OCI-LY1 (cell line): ENCODE measurements around the gene TPR.

ENCODE experiments used
- H2AFZ ChIP-seq: fragments of 200-600 bp; sonication (generic), shearing (Covaris generic); 2 replicates; pipeline ENCODE4 v1.6.0; 2014; ENCODE audit warnings: antibody characterized with exemption, mild to moderate bottlenecking, low read length
- H3F3A ChIP-seq: fragments of 200-600 bp; sonication (generic), shearing (Covaris generic); 2 replicates; pipeline ENCODE4 v1.6.0; 2014; ENCODE audit warnings: mild to moderate bottlenecking, antibody characterized with exemption, low read length, moderate library complexity; ENCODE audit not compliant: insufficient read depth
- H3K27ac ChIP-seq: fragments of 200-600 bp; sonication (generic); 2 replicates; pipeline ENCODE4 v1.5.1; 2014; ENCODE audit warnings: low read length, mixed run types, mild to moderate bottlenecking, low read depth; ENCODE audit not compliant: poor library complexity, severe bottlenecking
- H3K27me3 ChIP-seq: fragments of 200-600 bp; sonication (generic); 2 replicates; pipeline ENCODE4 v1.6.0; 2014; ENCODE audit warnings: antibody characterized with exemption, mild to moderate bottlenecking, low read length, moderate library complexity; ENCODE audit not compliant: insufficient read depth
- H3K36me3 ChIP-seq: fragments of 200-600 bp; sonication (generic); 2 replicates; pipeline ENCODE4 v1.6.1; 2014; ENCODE audit warnings: mild to moderate bottlenecking, antibody characterized with exemption, low read length, moderate library complexity, mixed read lengths; ENCODE audit not compliant: insufficient read depth
- H3K4me1 ChIP-seq: fragments of 200-600 bp; sonication (generic); 2 replicates; pipeline ENCODE4 v1.5.1; 2014; ENCODE audit warnings: mild to moderate bottlenecking, low read length, moderate library complexity; ENCODE audit not compliant: insufficient read depth, severe bottlenecking
- H3K4me2 ChIP-seq: fragments of 200-600 bp; sonication (generic), shearing (Covaris generic); 2 replicates; pipeline ENCODE4 v1.6.1; 2014; ENCODE audit warnings: low read length
- H3K4me3 ChIP-seq: fragments of 200-600 bp; sonication (generic); 2 replicates; pipeline ENCODE4 v1.5.1; 2014; ENCODE audit warnings: low read length, low read depth, mild to moderate bottlenecking, mixed read lengths; ENCODE audit not compliant: poor library complexity, severe bottlenecking
- H3K79me2 ChIP-seq: fragments of 200-600 bp; shearing (Covaris generic); 2 replicates; pipeline ENCODE4 v1.6.1; 2016; ENCODE audit warnings: mixed run types, low read length, mixed read lengths; ENCODE audit not compliant: insufficient read depth
- H3K9ac ChIP-seq: fragments of 200-600 bp; sonication (generic), shearing (Covaris generic); 2 replicates; pipeline ENCODE4 v1.6.1; 2014; ENCODE audit warnings: mild to moderate bottlenecking, low read length, mixed read lengths
- H3K9me2 ChIP-seq: fragments of 200-600 bp; sonication (generic), shearing (Covaris generic); 2 replicates; pipeline ENCODE4 v1.6.1; 2014; ENCODE audit warnings: low read depth, mild to moderate bottlenecking, low read length, mixed read lengths
- H3K9me3 ChIP-seq: fragments of 200-600 bp; shearing (Covaris generic); 2 replicates; pipeline ENCODE4 v1.6.1; 2014; ENCODE audit warnings: low read length, mixed read lengths
- H4K20me1 ChIP-seq: fragments of 200-600 bp; sonication (generic), shearing (Covaris generic); 2 replicates; pipeline ENCODE4 v1.6.0; 2016; ENCODE audit warnings: mild to moderate bottlenecking, low read length; ENCODE audit not compliant: insufficient read depth
- CTCF ChIP-seq: fragments of 200-600 bp; sonication (generic), shearing (Covaris generic); IDR thresholded peaks from 2 replicates; pipeline ENCODE4 v1.5.1; 2017; ENCODE audit warnings: mild to moderate bottlenecking, antibody characterized with exemption, low read length, moderate library complexity, mixed read lengths
- EZH2 ChIP-seq: fragments of 200-600 bp; sonication (generic), shearing (Covaris generic); IDR thresholded peaks from 2 replicates; pipeline ENCODE4 v1.8.0; 2017; ENCODE audit warnings: borderline replicate concordance, mixed run types, mild to moderate bottlenecking, antibody characterized with exemption, low read length, moderate library complexity, mixed read lengths

The TPR gene

GRCh38 chr1:186326009-186326408 is 49.0 kb downstream of the TPR start:
- H3K79me2 ChIP-seq: no peaks in the 10 kb centered on the region
- no peak for TF ChIP-seq EZH2
- H3K4me1 ChIP-seq: no peaks in the 10 kb centered on the region
- peaks cover 76% of the 10 kb centered on the region for H3K36me3 ChIP-seq
- H3K9me2 ChIP-seq: no peaks in the 10 kb centered on the region
- H3K4me2 ChIP-seq: no peak overlapping the region
- no peak overlapping the region for H3K9ac ChIP-seq
- H2AFZ ChIP-seq: no peak overlapping the region
- H3K9me3 ChIP-seq: no peaks in the 10 kb centered on the region
- H3K27me3 ChIP-seq: no peaks in the 10 kb centered on the region
- no peaks in the 10 kb centered on the region for H4K20me1 ChIP-seq
- H3K4me3 ChIP-seq: no peak overlapping the region
- no peaks in the 10 kb centered on the region for H3F3A ChIP-seq
- no peak overlapping the region for H3K27ac ChIP-seq

DNA sequence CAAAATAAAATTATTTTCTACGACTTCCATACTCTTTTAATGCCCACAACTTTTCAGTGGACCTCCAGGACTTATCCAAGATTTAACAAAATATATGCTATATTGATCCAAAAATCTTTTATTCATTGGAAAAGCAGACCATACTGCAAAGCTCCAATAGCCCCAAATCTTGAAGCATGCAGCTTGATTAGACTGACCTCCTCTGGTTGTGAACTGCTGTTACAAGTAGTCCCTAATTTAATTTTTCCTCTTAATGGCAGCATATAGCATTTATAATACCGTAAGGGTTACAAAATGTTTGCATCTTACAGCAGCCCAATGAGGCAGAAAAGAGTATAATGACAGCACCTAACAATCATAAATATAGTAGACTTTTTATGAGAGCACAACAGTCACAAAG is 49.8 kb downstream of the TPR start:
- no peaks in the 10 kb centered on the region for H3K79me2 ChIP-seq
- no peaks in the 10 kb centered on the region for H3K9me3 ChIP-seq
- H3K27ac ChIP-seq: no peak overlapping the region
- no peaks in the 10 kb centered on the region for H3F3A ChIP-seq
- H4K20me1 ChIP-seq: no peaks in the 10 kb centered on the region
- TF ChIP-seq EZH2: no peak
- peak; percentile 37; the same call in 1 of the 2 replicates for TF ChIP-seq CTCF
- no peaks in the 10 kb centered on the region for H3K4me1 ChIP-seq
- no peak overlapping the region for H2AFZ ChIP-seq
- H3K36me3 ChIP-seq: peaks cover 76% of the 10 kb centered on the region
- H3K4me3 ChIP-seq: no peak overlapping the region
- H3K4me2 ChIP-seq: no peak overlapping the region
- no peaks in the 10 kb centered on the region for H3K9me2 ChIP-seq
- no peak overlapping the region for H3K9ac ChIP-seq
- no peaks in the 10 kb centered on the region for H3K27me3 ChIP-seq

DNA sequence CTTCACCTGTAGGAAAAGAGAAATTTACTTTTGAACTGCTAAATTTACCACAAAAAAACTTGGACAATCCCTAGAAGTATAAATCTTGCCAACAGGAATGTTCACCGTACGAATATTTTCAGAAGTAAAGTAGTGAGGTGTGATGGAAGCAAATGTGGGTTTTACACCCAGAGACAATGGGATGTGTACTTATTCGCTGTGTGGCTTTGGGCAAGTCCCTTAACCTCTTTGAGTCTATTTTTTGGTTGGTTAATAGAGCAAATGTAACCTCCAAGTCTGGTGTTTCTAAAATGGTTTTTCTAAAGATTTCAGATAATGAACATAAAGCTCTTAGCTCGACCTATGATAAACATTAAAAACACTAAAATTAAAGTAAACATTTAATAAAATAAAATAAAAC is 51.2 kb downstream of the TPR start:
- no peak overlapping the region for H3K4me3 ChIP-seq
- no peak overlapping the region for H3K27ac ChIP-seq
- no peak overlapping the region for H2AFZ ChIP-seq
- H3K9me3 ChIP-seq: no peaks in the 10 kb centered on the region
- no peaks in the 10 kb centered on the region for H3K27me3 ChIP-seq
- H3K79me2 ChIP-seq: no peaks in the 10 kb centered on the region
- TF ChIP-seq CTCF: no peak
- TF ChIP-seq EZH2: no peak
- H3K9me2 ChIP-seq: no peaks in the 10 kb centered on the region
- no peaks in the 10 kb centered on the region for H3K4me1 ChIP-seq
- H4K20me1 ChIP-seq: no peaks in the 10 kb centered on the region
- H3F3A ChIP-seq: no peaks in the 10 kb centered on the region
- no peak overlapping the region for H3K4me2 ChIP-seq
- H3K36me3 ChIP-seq: peaks cover 75% of the 10 kb centered on the region
- no peak overlapping the region for H3K9ac ChIP-seq

GRCh38 chr1:186315570-186315969 is 59.5 kb downstream of the TPR start:
- Histone ChIP-seq H3K36me3 (peaks cover 81% of the 10 kb centered on the region), H3K9ac (no peak overlapping the region), H4K20me1 (no peaks in the 10 kb centered on the region), H2AFZ (no peak overlapping the region), H3K4me2 (no peak overlapping the region), H3K27me3 (no peaks in the 10 kb centered on the region), H3K9me2 (no peaks in the 10 kb centered on the region), H3K79me2 (no peaks in the 10 kb centered on the region), H3K4me3 (no peak overlapping the region), H3K27ac (no peak overlapping the region), H3K4me1 (no peaks in the 10 kb centered on the region), H3F3A (no peaks in the 10 kb centered on the region), H3K9me3 (no peaks in the 10 kb centered on the region)
- TF ChIP-seq CTCF (no peak), EZH2 (no peak)
